ENCODE measurements around the gene CAMK2B.

Gene CAMK2B

DNA sequence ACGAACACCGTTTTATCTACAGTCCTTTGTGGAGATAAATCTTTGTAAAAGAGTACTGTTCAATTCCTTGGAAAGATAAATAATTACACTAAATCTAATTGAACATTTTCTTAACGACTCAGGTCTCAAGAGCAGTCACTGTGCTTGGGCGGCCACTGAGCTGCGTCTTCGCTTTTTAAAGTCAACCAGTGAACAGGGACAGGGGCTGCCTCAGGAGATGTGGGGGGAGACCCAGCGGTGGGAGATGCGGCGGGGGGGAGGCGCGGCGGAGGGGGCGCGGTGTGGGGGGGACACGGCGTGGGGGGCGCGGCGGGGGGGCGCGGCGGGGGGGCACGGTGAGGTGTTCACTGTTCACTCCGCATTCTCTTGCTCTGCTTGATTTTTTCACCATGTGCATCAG lies 39.8 kb downstream of the CAMK2B start:
- DNase-seq: no peak

DNA sequence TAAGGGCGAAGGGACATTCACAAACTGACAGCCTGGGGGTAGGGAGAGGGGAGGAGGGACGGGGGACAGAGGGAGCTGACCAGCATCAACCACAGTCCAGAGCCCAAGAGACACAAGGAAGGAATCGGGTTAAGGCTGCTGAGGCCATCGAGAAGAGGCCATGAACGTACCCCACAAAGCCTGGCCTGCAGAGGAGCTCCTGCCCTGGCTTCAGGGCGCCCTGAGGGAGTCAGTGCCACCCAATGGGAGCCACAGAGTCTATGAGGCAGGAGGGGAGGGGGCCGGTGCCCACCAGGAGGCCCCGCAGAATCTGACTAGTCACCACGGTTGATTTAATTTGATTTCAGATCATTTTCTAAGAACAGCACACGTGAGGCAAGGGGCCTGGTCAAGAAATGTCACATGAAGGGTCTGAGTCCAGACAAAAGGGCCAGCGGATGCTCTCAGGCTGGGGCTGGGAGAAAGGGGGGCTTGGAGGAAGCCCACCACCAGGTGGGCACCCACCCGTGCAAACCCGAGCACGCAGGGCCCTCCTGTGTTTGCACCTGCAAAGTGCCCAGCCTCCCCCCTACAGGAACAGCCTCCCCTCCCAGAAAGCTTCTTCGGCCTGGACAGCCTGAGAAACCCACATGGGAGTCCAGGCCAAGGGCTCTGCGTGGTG lies 40.4 kb downstream of the CAMK2B start:
- no peak for DNase-seq

DNA sequence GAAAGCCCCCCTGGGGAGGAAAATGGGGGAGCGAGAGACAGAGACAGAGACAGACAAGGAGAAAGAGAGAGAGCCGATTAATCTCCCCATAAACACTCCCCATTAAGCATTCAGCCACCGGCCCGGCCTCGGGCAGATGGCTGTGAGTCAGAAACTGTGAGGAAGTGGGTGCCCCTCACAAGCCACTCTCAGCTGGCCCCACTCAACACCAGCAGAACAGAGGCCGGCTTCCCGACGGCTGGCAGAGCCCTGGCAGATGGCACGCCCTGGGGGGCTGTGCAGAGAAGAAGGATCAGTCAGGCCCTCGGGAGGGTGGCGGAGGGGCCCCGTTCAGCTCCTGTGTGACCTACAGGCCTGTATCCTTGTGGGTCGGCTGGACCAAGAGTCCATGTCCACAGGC lies 41.2 kb downstream of the CAMK2B start:
- peak; percentile 63 for DNase-seq

DNA sequence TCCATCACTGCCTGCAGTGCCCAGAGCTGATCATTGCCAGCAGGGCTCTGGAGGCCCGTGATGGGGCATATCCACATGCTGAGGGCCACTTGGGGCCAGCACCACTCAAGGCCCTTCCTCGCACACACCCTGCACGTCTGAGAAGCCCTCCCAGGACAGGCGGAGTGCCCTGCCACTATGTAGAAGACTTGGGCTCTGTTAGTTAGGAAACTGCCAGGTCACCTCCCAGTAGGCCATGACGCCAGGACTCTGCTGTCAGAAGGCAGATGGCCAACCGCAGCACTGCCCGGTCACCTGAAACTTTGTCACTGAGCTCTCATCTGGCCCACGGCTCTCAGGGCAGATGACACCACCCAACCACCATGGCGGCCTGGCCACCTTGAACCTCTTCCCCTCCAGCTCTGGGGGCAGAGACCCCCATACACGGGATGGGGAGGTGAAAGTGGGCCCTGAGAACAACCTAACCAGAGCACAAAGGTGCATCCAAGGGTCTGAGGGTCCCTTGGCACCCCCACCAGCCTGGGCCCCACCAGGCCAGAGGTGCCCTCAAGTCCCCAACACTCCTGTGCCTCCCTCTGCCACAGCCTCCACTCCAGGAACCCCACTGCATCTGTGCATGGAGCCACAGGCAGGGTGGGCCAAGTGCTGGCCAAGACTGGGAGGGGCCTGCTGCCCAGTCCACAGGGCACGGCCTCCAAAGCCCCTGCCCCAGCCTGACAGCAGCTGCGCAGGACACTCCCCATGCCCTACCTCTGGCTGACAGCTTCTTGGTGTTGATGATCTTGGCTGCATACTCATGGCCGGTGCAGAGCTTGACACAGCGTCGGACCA lies 41.8 kb downstream of the CAMK2B start:
- DNase-seq: no peak

DNA sequence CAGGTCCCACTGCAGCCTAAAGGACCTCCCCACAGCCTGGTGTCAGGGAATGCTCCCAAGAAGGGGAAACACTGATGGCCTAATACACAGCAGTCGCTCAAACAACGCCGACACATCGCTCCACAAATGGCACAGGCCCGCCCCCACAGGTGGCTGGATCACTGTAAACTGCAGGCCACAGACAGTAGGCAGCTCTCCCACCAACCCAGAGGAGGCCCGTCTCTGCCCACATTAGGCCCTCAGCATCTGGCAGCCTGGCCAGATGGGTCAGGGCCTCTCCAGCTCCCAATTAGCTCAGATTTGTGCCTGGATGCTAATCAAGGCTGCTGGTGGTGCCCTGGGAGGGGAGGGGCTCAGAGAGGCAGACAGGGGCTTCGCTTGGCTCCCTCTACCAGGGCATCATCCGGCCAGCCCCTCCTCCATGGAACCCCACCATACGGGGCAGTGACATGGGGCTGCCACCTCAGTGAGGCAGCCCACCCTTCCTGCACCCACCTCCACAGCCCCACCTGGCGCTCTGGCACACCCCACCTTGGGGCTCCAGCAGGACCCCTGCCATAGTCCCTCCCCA lies 42.7 kb downstream of the CAMK2B start:
- no peak for DNase-seq

DNA sequence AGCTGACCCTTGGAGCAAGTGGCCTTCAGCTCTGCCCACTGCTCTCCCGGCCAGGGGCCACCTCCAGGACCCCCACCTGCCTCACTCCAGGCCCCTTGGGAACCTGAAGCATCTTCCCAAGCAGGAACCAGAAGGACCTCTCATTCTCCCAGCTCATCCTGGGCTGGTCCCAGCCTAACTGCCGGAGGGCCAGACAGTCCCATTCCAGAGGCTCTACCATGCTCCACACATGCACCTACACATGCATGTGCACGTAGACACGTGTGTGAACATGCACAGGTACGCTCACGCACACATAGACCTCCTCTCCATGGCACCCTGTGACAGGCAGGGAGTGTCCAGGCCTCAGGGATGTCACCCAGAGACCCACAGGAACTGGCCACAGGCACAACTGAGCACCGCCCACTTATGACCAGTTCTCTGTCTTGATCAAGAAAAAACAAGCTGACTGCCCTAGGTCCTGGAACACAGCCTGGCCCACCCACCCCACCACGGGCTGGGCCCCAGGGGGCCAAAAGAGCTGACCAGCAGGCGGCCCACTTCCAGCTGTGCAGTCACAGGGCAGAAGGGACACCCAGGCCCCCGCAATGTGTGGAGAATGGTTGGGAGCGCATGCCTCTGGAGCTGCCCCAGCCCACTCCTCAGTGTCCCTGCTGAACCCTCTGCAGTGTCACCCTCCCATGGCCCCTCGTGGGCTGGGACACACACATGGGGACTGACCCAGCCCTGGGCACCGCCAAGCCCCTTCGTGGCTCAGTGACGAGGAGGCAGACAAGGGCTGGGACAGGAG lies 43.4 kb downstream of the CAMK2B start:
- DNase-seq: no peak

DNA sequence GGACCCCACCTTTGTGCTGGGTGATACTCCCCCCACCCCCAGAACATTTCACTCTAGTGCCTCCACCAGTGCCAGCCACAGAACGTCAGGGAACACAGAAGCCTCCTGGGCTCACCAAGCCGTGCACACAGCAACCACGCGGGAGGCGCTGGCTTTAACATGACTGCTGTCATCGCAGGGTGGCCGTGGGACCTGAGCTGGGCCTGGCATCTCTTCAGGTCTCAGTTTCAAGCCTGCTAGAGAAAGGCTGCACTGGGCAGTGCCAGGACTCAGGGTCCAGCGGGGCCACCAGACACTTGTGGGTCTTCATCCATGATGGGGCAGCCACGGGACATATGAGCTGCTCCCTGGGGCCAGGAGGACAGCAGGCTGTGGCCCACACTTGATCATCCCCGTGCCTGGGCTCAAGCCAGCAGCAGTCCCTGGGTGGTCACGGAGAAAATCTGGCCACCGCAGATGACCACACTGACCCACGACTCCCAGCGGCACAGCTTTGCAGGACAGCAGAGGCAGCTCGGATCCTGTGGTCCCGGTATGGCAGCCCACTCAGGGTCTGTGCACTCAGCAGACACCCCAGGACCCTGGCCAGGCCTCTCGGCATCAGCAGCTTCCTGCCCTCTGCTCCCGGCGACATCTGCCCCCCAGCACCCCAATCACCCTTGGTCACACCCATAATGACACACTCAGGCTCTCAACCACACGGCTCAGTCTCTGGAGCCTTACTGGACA lies 44.2 kb downstream of the CAMK2B start:
- no peak for DNase-seq

DNA sequence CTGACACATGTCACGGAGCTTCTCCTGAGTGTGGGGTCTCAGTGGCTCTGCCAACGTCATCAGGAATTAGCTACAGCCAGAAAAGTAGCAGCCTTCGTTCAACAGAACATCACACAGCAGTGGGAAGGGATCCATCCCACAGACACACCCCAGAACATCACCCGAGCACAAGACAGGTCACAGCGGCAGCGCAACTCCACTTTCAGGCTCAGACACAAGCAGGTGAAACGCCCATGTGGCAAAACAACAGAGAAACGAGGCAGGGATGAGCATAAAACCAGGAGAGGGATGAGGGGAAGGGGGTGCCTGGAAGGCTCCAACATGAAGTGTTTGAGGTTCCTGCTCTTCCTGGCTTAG lies 44.8 kb downstream of the CAMK2B start:
- DNase-seq: no peak

DNA sequence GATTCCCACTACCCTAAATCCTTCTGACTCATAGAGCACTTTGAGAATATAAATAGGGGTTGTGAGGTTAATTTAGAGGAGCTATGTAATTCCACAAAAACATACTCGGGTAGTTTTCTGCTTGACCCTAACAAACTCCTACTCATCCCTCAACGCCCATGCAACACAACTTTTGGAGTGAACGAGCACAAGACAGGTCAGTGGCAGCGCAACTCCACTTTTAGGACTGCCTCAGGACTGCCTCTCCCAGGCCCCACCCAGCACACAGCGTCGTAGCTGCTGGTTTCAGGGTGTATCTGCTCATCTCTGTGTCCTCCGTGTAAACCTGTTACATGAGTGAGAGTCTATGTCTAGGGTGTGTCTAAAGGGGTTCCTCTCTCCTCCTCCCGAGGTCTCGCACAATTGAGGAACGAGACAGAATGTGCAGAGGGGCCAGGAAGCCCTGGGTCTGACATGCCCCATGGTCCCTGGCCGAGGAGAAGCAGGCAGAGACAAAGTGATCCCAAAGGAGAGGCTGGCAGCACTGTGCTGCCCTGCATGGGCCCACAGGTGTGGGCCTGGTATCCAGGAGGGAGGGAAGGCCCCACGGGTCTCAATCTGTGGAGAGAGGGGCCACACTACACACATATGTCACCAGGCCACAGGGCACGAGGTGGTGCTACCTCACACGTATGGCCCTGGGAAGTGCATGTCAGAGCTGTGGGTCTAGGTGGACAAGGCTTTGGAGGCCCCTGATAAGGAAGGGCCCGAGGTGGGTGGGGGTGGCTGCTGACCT lies 45.5 kb downstream of the CAMK2B start:
- DNase-seq: no peak

DNA sequence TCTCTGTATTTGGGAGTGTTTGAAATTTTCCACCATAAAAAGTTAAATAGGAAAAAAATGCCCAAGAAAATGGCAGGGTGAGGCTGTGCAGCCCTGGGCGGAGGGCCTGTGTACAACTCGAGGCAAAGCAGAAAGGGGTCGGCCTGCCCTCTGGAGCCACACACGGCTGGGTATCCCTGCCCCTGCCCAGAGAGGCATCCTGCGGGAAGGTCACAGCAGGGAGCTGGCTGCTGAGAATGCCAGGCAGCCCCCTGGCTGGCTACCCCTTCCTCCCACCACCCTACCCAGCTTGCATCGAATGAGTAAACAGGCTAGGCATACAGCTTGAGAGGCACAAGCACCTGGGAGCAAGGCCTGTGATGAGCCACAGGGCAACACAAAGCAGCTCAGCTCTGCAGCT lies 46.1 kb downstream of the CAMK2B start:
- DNase-seq: no peak

DNA sequence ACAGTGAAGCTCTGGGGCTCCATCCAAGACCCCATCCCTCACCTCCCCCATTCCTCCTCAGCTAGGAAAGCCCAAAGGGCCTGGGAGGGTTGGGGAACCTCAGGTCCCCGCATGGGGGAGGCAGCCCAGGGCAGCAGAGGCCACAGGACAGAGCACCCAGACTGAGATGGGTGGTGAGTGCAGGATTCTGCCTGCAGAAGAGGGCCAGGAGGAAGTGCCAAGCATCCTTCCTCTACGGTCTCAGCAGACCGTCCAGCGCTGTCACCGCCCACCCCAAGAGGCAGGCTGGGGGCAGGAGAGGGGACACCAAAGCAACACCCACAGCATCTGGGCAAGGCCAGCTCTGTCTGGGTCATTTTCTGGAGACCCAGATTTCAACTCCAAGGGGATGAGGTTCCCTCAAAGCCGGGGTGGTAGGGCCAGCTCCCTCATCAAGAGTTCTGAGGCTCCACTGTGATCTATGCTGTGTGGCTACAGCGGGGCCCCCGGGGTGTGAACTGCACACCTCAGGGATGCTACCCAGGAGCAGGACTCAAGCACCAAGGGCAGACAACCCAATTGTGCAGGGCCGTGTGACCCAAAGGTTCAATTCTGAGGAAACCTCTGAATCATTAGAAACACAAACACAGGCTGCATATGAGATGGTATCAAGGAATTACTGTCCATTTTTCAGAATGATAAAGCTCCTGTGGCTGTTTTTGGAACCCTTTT lies 46.8 kb downstream of the CAMK2B start:
- DNase-seq: no peak

DNA sequence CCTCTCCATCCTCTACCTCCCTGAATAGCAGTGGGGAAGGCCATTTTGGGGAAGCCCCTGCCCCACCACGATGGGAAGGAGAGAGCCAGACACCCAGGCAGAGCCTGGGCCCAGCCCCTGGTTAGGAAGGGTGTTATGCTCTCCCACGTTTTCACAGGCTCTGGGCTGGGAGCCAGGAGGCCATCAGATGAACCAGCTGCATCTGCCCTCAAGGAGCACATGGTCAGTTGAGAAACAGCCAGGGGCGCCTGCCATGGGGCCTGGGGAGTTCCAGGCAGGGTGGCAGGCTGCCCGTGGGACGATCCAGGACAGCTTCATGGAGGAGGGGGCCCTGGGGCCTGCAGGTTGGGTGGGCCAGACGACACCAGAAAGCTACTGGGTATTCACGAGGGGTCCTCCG lies 47.5 kb downstream of the CAMK2B start:
- no peak for DNase-seq

DNA sequence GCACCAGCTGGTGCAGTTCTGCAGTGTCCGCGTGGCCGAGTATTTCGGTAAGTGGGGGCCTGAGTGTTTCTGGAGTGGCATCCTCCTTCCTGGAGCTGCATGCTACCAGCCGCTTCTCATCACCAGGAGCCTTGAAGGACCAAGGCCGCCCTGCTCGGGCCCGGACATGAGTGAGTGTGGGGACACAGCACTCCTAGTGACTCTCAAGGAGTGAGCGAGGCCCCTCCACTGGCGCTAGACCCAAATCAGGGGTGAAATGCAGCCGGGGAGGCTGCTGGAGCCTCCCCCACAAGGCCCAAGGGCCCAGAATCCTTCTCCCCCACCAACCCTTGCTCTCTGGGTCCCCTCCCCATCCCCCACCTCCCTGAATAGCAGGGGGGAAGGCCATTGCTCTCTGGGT lies 48.0 kb downstream of the CAMK2B start:
- DNase-seq: no peak

DNA sequence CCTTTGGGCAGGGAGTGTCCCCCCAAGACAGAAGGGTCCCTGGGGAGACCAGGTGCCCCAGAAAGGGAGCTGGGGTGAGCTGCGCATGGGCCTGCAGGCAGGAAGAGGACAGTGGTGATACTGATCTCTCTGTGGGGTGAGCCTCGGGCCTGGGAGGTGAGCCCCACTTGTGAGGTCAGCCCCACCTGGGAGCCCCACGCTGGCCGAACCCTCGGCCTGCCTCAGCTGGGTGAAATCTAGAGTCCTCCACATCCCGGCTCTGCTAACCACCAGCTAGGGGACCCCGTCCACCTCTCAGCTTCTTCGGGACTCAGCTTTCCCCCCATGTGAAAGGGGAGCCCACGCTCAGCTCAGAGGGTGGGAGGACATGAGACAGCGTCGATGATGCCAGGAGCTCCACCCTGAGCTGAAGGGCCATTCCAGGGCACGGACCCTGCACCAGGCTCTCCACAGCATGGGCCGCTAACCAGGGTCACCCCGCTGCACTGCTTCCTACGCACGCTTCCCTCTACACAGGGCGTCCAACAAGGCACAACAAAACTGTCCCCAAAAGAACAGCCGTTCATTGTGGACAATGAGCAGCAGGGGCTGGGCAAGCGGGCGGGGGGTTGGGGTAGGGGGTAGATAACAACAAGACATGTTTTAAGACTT lies 48.7 kb downstream of the CAMK2B start:
- peak; percentile 58 for DNase-seq

DNA sequence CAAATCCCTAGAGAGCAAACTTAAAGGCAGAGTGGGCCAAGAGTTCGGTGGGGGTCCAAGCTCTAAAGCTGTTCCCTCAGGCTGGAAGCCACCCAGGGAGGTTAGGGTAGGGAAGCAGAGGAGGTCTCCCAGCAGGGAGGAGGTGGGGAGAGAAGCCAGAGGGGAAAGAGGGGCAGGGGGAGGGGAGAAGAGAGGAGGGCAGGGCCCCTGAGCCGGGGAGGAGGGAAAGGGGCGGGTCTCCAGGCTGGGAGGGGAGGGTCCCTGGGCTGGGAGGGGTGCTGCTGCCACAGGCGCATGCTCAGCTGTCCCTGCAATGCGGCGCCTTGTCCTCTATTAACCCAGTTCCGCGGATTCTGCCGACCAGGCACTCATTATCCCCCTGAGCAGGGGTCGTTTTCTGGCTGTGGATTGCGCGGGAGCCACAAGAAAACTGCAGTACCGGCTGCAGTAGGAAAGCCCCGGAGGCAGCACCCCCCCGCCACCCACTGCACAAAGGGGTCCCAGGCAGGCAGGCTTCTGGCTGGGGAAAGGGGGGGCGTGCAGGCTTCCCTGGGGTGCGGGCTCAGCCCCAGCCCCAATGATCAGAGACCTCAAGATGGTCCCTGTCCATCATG lies 49.3 kb downstream of the CAMK2B start:
- DNase-seq: peak; percentile 81

DNA sequence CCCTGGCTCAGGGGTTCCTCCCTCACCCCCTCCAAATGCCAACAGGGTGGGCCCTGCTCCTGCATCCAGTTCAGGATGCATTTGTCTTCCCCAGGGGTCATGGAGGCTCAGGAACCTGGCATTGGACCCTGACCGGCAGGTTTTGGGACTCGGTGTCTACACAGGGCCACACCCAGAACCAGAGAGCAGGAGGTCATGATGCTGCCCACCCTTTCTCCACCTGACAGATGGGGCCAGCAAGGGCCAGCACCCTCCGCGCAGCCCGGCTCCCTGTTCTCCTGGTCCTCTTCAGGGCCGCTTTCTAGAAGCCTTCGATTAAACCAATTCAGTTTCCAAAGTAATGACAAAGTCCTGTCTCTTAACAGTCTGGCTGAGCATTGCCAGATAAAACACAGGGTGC lies 50.2 kb downstream of the CAMK2B start:
- DNase-seq: no peak

DNA sequence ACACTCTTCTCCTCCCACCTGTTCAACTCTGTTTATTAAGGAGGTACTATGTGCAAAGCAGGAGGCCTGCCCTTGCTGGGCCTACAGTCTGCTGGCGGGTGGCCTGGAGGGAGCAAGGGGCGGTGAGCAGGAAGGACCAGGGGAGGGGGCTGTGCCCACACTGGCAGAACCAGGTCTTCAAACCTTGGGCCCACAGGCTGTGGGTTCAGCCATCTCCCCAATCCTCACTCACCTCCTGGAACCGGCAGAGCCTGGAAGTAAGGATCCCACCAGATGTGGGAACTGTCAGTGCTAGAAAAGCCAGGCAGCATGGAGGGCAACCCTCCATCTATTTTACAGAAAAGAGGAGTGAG lies 50.8 kb downstream of the CAMK2B start:
- DNase-seq: no peak

DNA sequence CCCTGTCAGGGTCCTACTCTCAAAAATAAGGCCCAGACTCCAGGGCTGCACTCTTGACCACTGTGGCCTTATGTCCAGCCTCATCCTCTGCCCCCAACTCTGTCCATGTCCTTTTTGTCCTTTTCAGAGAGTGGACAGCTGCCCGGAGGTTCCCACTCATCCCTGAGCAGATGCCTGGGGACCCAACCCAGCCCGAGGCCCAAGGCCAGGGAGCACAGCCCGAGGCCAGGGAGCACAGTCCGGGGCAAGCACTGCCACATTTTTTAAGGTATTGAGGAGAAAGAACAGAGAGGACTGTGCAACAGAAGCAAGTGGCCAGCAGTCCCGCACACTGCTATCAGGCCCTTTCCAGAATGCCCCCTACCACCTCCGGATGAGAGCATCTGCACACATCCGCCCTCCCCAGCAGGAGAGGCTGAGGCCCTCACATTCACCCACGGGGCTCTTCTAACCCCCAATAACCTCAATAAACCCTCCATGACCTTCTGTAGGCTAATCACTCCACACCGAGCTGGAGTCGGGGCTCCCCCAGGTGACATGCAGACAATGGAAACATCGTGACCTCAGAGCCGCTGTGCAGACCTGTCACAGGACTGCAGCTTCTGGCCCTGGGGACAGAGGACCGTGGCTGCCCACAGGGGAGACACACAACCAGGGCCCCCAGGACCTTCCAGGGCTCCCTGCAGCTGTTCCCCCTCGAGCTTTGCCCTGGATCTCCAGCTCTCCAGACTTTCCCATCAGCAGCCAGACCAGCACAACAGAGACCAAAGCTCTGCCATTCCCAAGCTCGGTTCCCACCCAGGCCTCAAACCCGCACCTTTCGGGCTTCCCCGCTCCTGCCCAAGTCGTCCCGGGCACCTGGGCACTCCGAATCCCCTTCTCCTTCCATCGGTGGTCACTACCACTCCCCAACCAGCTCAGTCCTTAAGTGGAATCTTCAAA lies 51.4 kb downstream of the CAMK2B start:
- no peak for DNase-seq

DNA sequence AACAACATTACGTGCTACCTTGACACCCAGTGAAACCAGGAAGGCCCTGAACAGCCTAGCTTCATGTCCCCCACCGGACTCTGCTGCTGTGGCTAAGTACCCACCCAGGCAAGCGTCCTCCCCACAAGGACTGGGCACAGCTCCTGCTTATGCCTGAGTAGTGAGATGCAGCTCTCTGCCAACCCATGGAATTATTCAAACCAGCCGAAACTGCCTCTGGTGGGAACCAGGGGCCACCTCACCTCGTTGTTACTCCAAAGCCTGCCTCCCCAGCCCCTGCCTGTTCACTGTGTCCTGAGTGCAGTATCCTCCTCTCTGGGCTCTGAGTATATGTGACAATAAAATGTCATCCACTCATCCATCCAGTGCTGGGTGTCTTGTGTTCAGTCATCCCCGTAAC lies 52.4 kb downstream of the CAMK2B start:
- DNase-seq: no peak

Data from retina (tissue), 1 donor.